A204.1 (cell line): ENCODE measurements around the gene KLF1.
A peak's percentile ranks its signal among the peaks of the same experiment; 100 is the strongest.
"Not testable (repeated sequence)": the region's sequence is repeated elsewhere in the genome, so short reads cannot be mapped to it uniquely, and the experiment has no call there.

Source experiments
- FAIRE-seq: peaks from 2 replicates; lab custom pipeline; 2012; peaks lifted over from hg19 to GRCh38; lab: Jason Lieb, UNC

KLF1 gene

GRCh38 chr19:12890787-12891552 is 4.0 kb upstream of the KLF1 start, which contains the start of gene GCDH:
Gene GCDH (plus strand): TSS chr19:12891160. CDS start chr19:12891305, 145 bp downstream.
- peak; percentile 99 for FAIRE-seq

- FAIRE-seq, result not testable (repeated sequence)
Observed at GRCh38 chr19:12890299-12890786, 3.3 kb upstream of the KLF1 start.

DNA sequence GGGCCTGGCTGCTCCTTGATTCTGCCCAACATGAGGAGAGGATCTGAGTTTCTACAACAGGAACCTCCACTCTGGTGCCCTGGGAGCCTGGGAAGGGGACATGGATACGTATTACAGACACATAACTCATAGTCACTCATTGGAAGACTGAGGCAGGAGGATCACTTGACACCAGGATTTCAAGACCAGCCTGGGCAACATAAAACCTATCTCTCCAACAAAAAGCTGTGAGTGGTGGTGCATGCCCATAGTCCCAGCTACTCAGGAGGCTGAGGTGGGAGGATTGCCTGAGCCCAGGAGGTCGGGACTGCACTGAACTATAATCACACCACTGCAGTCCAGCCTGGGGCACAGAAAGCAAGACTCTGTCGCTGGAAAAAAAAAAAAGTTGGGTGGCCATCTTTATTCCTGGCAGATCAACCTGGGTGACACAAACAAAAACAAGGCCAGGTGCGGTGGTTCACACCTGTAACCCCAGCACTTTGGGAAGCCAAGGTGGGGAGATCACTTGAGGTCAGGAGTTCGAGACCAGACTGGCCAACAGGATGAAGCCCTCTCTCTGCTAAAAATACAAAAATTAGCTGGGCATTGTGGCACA is 1.1 kb upstream of the KLF1 start:
- FAIRE-seq, result no peak

DNA sequence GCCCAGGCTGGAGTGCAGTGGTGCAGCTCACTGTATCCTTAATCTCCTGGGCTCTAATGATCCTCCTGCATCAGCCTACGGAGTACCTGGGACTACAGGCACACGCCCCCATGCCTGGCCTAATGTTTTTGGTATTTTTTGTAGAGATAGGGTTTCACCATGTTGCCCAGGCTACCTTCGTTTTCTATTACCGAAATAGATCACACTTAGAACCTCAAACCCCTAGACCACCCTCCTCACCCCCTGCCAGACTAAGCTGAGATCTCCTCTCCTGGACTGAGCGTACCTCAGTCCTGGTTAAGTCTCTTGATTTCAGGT is 391 bp downstream of the KLF1 start:
- no peak for FAIRE-seq

DNA sequence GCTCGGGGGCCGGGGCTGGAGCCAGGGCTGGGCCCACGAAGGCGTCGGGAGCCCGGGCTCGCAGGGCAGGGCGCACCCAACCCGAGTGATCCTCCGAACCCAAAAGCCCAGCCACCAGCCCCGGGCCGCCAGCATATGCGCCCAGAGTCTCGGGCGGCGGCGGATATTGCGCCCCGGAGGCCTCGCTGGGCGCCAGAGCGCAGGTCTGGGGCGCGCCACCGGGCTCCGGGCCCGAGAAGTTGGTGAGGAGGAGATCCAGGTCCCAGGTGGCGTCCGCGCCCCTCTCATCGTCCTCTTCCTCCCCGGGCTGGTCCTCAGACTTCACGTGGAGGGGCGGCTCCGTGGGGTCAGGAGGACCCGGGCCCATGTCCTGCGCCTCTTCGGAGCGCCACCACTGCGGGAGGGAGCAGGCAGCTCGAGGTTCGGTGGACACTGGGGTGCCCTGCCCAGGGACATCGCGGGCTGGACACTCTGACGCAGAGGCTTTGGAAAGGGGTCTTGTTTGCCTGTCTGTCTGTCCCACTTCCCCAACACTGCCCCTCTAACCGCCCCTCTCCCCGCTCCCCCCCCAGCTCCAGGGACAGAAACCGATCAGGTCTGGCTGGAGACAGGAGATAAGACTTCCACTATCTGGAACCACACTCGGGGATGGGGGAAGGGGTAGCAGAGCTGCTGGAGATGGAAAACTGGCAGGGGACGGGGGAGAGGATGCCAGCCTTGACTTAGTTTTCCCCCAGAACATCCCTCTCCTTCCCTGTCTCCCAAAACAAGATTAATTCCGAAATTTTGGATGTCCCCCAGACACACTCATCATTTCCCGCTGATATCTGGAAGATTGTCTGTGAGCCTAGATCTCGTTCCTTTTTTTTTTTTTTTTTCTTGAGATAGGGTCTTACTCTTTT is 1.0 kb downstream of the KLF1 start:
- no peak for FAIRE-seq

GRCh38 chr19:12884926-12885748 is 1.9 kb downstream of the KLF1 start:
- no peak for FAIRE-seq

GRCh38 chr19:12884627-12884925 is 2.4 kb downstream of the KLF1 start:
- no peak for FAIRE-seq

DNA sequence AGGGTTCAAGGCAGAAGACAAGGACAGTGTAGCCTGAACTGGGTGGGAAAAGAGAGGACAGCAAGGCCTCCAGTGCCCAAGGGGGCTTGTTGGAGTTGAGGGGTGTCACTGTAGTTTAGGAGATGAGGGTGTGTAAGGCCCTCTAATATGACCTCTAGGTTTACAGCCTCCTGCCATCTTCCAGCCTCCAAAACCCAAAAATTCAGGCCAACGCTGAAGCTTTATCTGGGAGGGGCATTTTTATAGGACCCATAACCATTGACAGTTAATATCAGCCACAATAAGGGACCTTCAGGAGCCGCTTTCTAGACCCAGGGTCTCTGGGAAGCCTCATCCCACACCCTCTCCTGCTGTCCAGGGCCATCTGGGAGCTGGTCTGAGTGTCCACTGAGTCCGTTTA is 2.8 kb downstream of the KLF1 start:
- no peak for FAIRE-seq

- FAIRE-seq, result no peak
Observed at GRCh38 chr19:12882589-12882988, 4.4 kb downstream of the KLF1 start.

DNA sequence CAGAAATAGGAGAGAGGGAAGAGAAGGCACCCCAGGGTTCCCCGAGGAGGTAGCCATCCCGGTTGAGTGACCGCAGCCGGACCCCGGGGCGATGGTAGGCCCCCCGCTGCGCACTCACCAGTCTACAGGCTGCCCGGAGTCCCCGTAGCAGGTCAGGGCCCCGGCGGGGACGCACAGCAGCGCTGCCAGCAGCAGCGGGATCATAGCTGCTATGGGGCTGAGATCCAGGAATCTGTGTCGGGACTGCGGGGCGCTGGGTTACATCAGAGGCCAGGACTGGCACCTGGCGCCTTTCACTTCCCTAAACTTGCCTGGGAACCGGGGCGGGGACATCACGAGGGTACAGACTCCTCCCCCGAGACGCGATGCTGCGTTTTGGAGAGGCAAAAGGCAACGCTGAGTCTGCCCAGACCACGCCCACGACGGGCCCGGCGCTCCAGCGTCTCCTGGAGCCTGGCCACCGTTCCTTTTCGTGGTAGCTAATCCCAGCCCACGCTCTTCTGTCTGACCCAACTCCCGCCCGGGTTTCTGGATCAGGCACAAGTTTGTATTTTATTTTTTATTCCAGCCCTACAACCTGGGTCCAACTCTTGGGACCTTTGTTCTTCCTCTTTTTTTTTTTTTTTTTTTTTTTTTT is 5.7 kb downstream of the KLF1 start, which contains the start of gene DNASE2:
Gene DNASE2 (minus strand): TSS at position 278 of the 637 bp plus-strand sequence. CDS start 74 bp downstream, at position 204.
- FAIRE-seq, result peak; percentile 89

DNA sequence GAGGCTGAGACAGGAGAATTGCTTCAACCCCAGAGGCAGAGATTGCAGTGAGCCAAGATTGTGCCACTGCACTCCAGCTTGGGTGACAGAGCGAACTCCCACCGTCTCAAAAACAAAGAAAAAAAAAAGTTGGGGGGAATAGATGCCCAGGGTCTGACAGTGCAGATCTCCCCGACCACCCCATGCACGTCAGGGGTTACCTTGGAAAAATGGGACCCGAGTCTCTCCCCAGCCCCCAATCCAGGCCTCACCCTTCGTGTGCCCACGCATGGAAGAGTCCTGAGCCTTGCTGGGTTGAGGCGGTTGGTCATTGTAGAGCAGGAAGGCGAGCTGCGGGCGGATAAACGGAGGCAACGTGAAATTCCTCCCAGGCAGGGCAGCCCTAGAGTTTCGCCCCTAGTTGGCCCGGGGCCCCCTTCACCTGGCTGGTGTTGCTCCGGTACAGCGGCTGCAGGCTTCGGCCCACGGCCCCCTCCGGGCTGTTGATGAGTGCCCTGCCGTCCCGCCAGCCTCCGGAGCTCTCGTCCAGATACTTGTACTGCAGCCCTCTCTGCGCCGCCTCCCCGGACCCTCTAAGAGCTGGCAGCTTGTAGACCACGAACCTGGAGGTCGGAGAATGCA is 6.3 kb downstream of the KLF1 start:
- FAIRE-seq, result no peak

GRCh38 chr19:12875086-12875485 is 11.9 kb downstream of the KLF1 start:
- no peak for FAIRE-seq

DNA sequence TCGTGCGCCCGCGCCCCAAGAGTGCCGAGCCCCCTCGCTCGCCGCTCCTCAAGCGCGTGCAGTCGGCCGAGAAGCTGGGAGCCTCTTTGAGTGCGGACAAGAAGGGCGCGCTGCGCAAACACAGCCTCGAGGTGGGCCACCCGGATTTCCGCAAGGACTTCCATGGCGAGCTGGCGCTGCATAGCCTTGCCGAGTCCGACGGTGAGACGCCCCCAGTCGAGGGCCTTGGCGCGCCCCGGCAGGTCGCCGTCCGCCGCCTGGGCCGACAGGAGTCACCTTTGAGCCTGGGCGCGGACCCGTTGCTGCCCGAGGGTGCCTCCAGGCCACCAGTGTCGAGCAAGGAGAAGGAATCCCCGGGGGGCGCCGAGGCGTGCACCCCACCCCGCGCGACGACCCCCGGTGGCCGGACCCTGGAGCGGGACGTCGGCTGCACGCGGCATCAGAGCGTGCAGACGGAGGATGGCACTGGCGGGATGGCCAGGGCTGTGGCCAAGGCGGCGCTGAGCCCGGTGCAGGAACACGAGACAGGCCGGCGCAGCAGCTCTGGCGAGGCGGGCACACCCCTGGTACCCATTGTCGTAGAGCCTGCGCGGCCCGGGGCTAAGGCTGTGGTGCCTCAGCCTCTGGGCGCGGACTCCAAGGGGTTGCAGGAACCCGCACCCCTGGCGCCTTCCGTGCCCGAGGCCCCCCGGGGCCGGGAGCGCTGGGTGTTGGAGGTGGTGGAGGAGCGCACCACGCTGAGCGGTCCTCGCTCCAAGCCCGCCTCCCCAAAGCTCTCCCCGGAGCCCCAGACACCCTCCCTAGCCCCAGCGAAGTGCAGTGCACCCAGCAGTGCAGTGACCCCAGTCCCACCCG is 12.9 kb downstream of the KLF1 start:
- no peak for FAIRE-seq

GRCh38 chr19:12872941-12873890 is 13.8 kb downstream of the KLF1 start:
- FAIRE-seq, result no peak

GRCh38 chr19:12872255-12872654 is 14.7 kb downstream of the KLF1 start:
- FAIRE-seq, result no peak

- no peak for FAIRE-seq
Observed at GRCh38 chr19:12871681-12872080, 15.3 kb downstream of the KLF1 start.

DNA sequence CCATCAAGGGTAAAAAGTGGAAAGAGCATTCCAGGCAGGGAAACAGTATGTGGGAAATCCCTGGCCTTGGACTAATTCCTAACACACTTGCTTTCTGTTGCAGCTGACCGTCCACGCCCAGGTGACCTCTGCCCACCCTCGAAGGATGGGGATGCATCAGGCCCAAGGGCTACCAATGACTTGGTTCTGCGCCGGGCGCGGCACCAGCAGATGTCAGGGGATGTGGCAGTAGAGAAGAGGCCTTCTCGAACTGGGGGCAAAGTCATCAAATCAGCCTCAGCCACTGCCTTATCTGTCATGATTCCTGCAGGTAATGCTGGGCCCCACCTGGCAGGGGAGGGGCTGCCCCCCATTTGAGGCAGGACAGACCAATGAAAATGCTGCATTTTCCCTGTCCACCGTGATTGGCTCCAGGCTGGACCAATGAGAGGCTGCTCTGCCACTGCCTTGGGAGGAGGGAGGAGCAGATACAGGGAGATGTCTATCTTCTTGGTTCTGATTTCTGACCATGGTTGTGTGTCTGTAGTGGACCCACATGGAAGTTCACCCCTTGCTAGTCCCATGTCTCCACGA is 18.4 kb downstream of the KLF1 start:
- no peak for FAIRE-seq
